DOHH2 (cell line): ENCODE data around the gene OR51A7.

ENCODE experiments used
- CTCF ChIP-seq: fragments of 200-600 bp; sonication (generic); IDR thresholded peaks from one replicate; pipeline ENCODE4 v1.5.1; 2014; ENCODE audit warnings: antibody characterized with exemption, mild to moderate bottlenecking, low read depth, low read length; ENCODE audit not compliant: poor library complexity, severe bottlenecking
- EZH2phosphoT487 ChIP-seq: fragments of 200-600 bp; sonication (generic); IDR thresholded peaks from 2 replicates; pipeline ENCODE4 v1.6.1; 2017; ENCODE audit warnings: borderline replicate concordance, mild to moderate bottlenecking, antibody characterized with exemption, low read length, moderate library complexity, mixed read lengths

DNA sequence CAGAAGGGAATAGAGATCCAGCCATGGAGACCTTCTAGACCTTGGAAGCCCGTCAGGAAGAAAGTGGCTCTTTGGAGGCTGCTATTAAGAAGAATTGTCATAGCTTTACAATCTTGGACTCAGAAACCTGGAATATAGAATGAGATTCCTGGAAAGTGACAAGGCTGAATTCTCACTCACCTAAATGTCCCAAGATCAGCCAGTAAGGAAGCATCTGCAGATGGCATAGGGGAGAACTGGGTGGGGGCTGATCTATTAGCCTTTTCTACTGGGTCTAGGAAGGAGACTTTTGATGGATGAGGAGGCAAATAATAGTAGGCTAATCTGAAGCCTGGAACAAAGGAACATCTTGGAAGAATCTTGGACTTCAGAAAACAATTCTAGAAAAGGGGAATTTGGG is 20.7 kb downstream of the OR51A7 start, which contains the start of gene OR51G1:
- no peak for TF ChIP-seq CTCF
- no peak for TF ChIP-seq EZH2phosphoT487
